ENCODE data around the gene NEK3.
"Not testable (repeated sequence)": the region's sequence is repeated elsewhere in the genome, so short reads cannot be mapped to it uniquely, and the experiment has no call there.

NEK3 gene

DNA sequence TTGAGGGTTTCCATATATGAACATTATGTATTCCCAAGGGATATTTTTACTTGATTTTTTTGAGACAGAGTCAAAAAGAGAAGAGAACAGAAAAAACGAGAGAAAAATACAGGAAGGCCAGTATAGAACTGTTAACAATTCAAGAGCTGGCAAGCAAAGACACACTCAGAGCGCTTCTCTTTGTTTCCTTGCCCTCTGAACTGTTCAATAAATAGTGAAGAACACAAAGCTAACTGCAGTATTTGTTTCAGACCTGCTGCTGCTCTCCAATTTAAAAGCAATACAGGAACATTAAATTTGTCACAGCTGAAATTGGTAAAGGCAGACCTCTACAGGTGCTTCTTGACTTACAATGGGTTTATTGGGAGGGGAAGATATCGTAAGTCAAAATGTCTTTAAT is 14.0 kb upstream of the NEK3 start:
- no peaks in the 10 kb centered on the region for H3K4me1 ChIP-seq (ENCODE audit: low read depth, poor library complexity, severe bottlenecking)
- no peak overlapping the region for H2AFZ ChIP-seq (ENCODE audit: low read depth)
- no peaks in the 10 kb centered on the region for H3K36me3 ChIP-seq (ENCODE audit: insufficient read depth)
- TF ChIP-seq, protein P1, sequence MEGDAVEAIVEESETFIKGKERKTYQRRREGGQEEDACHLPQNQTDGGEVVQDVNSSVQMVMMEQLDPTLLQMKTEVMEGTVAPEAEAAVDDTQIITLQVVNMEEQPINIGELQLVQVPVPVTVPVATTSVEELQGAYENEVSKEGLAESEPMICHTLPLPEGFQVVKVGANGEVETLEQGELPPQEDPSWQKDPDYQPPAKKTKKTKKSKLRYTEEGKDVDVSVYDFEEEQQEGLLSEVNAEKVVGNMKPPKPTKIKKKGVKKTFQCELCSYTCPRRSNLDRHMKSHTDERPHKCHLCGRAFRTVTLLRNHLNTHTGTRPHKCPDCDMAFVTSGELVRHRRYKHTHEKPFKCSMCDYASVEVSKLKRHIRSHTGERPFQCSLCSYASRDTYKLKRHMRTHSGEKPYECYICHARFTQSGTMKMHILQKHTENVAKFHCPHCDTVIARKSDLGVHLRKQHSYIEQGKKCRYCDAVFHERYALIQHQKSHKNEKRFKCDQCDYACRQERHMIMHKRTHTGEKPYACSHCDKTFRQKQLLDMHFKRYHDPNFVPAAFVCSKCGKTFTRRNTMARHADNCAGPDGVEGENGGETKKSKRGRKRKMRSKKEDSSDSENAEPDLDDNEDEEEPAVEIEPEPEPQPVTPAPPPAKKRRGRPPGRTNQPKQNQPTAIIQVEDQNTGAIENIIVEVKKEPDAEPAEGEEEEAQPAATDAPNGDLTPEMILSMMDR (conservative IDR thresholded peaks at IDR 0.05; ENCODE audit: low read depth, low read length), result no peak
- H3K4me2 ChIP-seq, result no peak overlapping the region
- no peak overlapping the region for H3K9ac ChIP-seq
- no peaks in the 10 kb centered on the region for H4K20me1 ChIP-seq (ENCODE audit: insufficient read depth)
- H3K79me2 ChIP-seq (ENCODE audit: insufficient read depth, low read depth), result no peaks in the 10 kb centered on the region
- H3K4me3 ChIP-seq (IDR thresholded peaks at IDR 0.05; ENCODE audit: insufficient read depth, low read depth, low read length), result no peak overlapping the region
- H3K27ac ChIP-seq, result no peak overlapping the region
- H3K27me3 ChIP-seq (ENCODE audit: insufficient read depth, low read depth), result no peaks in the 10 kb centered on the region

DNA sequence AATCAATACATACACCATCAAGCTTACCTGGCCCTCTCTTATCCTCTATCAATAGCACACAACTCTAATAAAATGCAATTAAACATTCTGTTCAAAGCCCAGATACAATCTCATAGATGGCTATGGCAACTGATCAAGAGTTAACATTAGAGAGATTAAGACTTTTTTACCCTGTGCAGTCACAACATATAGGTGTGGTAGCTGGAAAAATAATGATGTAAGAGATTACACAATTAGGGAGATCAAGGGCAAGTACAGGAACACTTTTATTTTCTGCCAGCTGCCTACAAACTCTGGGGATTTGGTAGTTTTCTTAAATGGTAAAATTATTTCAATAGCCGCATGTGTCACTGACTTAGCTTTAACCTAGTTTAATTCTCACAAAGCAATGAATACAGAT is 12.3 kb upstream of the NEK3 start:
- not testable (repeated sequence) for H3K9ac ChIP-seq; H4K20me1 ChIP-seq (ENCODE audit: insufficient read depth); H2AFZ ChIP-seq (ENCODE audit: low read depth); H3K79me2 ChIP-seq (ENCODE audit: insufficient read depth, low read depth); H3K4me3 ChIP-seq (IDR thresholded peaks at IDR 0.05; ENCODE audit: insufficient read depth, low read depth, low read length); H3K4me2 ChIP-seq; H3K4me1 ChIP-seq (ENCODE audit: low read depth, poor library complexity, severe bottlenecking); H3K27me3 ChIP-seq (ENCODE audit: insufficient read depth, low read depth); H3K36me3 ChIP-seq (ENCODE audit: insufficient read depth); H3K27ac ChIP-seq

DNA sequence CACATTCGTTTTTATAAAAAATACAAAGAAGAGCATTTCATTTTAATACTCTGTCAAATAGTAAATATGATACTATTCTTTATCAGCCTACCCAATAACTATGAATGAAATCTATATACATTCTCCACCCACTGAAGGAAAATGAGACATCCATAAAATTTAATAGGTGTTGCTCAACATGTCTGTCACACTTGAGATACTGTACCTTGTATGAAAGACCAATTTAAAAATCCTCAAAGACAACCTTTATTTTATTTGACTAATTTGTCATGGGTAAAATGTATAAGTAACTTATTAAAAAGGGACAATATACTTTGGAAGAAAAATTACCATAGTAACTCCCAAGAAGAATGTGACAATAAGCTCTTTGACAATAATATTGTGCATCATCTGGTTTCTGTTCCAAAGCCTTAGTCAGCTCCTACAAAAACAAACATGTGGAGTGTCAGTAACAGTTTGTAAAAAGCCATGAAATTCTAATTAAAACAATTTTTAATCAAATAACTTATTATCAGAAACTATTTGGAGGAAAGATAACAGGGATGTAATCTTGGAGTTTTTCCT is 11.5 kb upstream of the NEK3 start:
- not testable (repeated sequence) for H2AFZ ChIP-seq (ENCODE audit: low read depth); H3K4me3 ChIP-seq (IDR thresholded peaks at IDR 0.05; ENCODE audit: insufficient read depth, low read depth, low read length); H3K27me3 ChIP-seq (ENCODE audit: insufficient read depth, low read depth); H3K27ac ChIP-seq; H3K9ac ChIP-seq; H4K20me1 ChIP-seq (ENCODE audit: insufficient read depth); H3K4me1 ChIP-seq (ENCODE audit: low read depth, poor library complexity, severe bottlenecking); H3K79me2 ChIP-seq (ENCODE audit: insufficient read depth, low read depth); H3K36me3 ChIP-seq (ENCODE audit: insufficient read depth); H3K4me2 ChIP-seq

DNA sequence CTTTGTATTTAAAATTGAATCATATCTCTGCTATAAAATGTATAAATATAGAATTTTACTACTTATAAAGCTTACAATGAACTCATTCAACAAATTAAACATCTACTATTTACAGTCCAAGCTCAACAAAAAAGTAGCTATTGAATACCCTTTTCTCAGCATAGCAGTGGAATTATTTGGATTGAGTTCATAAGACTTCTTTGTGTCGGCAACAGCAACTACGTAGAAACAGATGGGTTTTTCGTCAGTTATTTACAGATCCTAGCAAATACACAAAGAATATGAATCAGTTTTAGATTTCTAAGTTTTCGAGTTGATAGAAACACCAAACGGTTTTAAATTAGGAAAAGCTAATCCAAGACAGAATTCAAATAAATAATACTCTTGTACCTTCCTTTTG is 10.4 kb upstream of the NEK3 start:
- no peaks in the 10 kb centered on the region for H4K20me1 ChIP-seq (ENCODE audit: insufficient read depth)
- H3K79me2 ChIP-seq (ENCODE audit: insufficient read depth, low read depth), result no peaks in the 10 kb centered on the region
- no peak overlapping the region for H3K4me3 ChIP-seq (IDR thresholded peaks at IDR 0.05; ENCODE audit: insufficient read depth, low read depth, low read length)
- H3K27ac ChIP-seq, result no peak overlapping the region
- no peak overlapping the region for H3K9ac ChIP-seq
- TF ChIP-seq, protein P1 (conservative IDR thresholded peaks at IDR 0.05; ENCODE audit: low read depth, low read length), result no peak
- H3K36me3 ChIP-seq (ENCODE audit: insufficient read depth), result no peaks in the 10 kb centered on the region
- no peak overlapping the region for H3K4me2 ChIP-seq
- no peaks in the 10 kb centered on the region for H3K4me1 ChIP-seq (ENCODE audit: low read depth, poor library complexity, severe bottlenecking)
- H3K27me3 ChIP-seq (ENCODE audit: insufficient read depth, low read depth), result no peaks in the 10 kb centered on the region
- H2AFZ ChIP-seq (ENCODE audit: low read depth), result no peak overlapping the region

DNA sequence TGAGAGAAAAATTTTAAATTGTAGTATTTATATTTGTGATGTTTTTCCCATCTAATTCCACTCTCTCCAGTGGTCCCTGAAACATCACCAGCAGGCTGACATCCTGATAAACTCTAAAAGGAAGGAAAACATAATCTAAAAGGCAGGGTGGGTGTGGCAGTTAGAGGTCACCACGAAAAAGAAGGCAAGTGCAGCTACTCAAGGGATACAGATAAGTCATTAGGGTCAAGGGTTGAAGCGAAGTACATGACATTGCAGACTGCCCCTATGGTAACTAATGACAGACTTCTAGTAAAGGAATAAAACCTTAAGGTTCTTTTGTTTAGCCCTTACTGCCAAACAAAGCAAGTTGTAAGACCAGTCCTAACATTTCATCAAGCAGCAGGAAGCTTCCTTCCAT is 6.0 kb upstream of the NEK3 start:
- Histone ChIP-seq H3K36me3 (ENCODE audit: insufficient read depth) (no peaks in the 10 kb centered on the region), H3K27me3 (ENCODE audit: insufficient read depth, low read depth) (no peaks in the 10 kb centered on the region), H3K4me3 (IDR thresholded peaks at IDR 0.05; ENCODE audit: insufficient read depth, low read depth, low read length) (no peak overlapping the region), H3K79me2 (ENCODE audit: insufficient read depth, low read depth) (no peaks in the 10 kb centered on the region), H4K20me1 (ENCODE audit: insufficient read depth) (no peaks in the 10 kb centered on the region), H3K9ac (no peak overlapping the region), H3K27ac (no peak overlapping the region), H3K4me1 (ENCODE audit: low read depth, poor library complexity, severe bottlenecking) (no peaks in the 10 kb centered on the region), H2AFZ (ENCODE audit: low read depth) (no peak overlapping the region), H3K4me2 (no peak overlapping the region)
- TF ChIP-seq, protein P1 (conservative IDR thresholded peaks at IDR 0.05; ENCODE audit: low read depth, low read length), result no peak
